Activated CD8-positive, alpha-beta memory T cell treated with anti-CD3 and anti-CD28 coated beads for 1 hour (primary cell): ENCODE data around the gene C9orf50.
A peak's percentile ranks its signal among the peaks of the same experiment; 100 is the strongest.

ENCODE experiments used
- DNase-seq, 2 donors: peaks; one replicate each; pipeline ENCODE4 v3.0.0-alpha.2; 2020; ENCODE audit warnings: low read depth in 1 of 2; ENCODE audit errors: extremely low read depth in 1 of 2

C9orf50 gene

GRCh38 chr9:129631674-129632129 lies 10.8 kb upstream of the C9orf50 start:
- DNase-seq = no peak

- DNase-seq = no peak
Observed at GRCh38 chr9:129630967-129631673, 10.2 kb upstream of the C9orf50 start.

- DNase-seq = no peak
Observed at GRCh38 chr9:129629251-129629820, 8.4 kb upstream of the C9orf50 start.

- no peak for DNase-seq
Observed at GRCh38 chr9:129628709-129629108, 7.8 kb upstream of the C9orf50 start.

- DNase-seq = no peak
Observed at GRCh38 chr9:129627556-129628440, 6.9 kb upstream of the C9orf50 start.

- DNase-seq = no peak
Observed at GRCh38 chr9:129626625-129627284, 5.9 kb upstream of the C9orf50 start.

GRCh38 chr9:129626079-129626624 lies 5.3 kb upstream of the C9orf50 start, which contains the start of gene NTMT1:
NTMT1 (plus strand) TSS chr9:129626163; CDS start chr9:129632704, 6,541 bp downstream.
- DNase-seq = peak; percentile 80 to 89

GRCh38 chr9:129624947-129625346 lies 4.0 kb upstream of the C9orf50 start:
- DNase-seq = no peak

- DNase-seq = peak in 1 of 2 donors; percentile 52
Observed at GRCh38 chr9:129624168-129624759, 3.4 kb upstream of the C9orf50 start.

GRCh38 chr9:129623331-129623730 lies 2.4 kb upstream of the C9orf50 start:
- DNase-seq = no peak

- DNase-seq = no peak
Observed at GRCh38 chr9:129619787-129620668, 873 bp downstream of the C9orf50 start.

- DNase-seq = no peak
Observed at GRCh38 chr9:129617167-129617566, 3.7 kb downstream of the C9orf50 start.

GRCh38 chr9:129615407-129616285 lies 5.3 kb downstream of the C9orf50 start:
- no peak for DNase-seq

GRCh38 chr9:129614932-129615331 lies 6.0 kb downstream of the C9orf50 start:
- DNase-seq = no peak

GRCh38 chr9:129613520-129614175 lies 7.3 kb downstream of the C9orf50 start:
- DNase-seq = no peak

- DNase-seq = no peak
Observed at GRCh38 chr9:129612815-129613519, 7.9 kb downstream of the C9orf50 start.

- DNase-seq = no peak
Observed at GRCh38 chr9:129612123-129612522, 8.8 kb downstream of the C9orf50 start.
